ENCODE measurements around the gene NME7.
A peak's percentile ranks its signal among the peaks of the same experiment; 100 is the strongest.

The NME7 gene

GRCh38 chr1:169383449-169383848 is 15.9 kb upstream of the NME7 start:
- TF ChIP-seq CTCF (IDR thresholded peaks at IDR 0.05; ENCODE audit: low read depth, low read length) = no peak
- H3K4me3 ChIP-seq (ENCODE audit: low read depth, low read length) = no peak overlapping the region

- TF ChIP-seq CTCF (IDR thresholded peaks at IDR 0.05; ENCODE audit: low read depth, low read length) = no peak
- H3K4me3 ChIP-seq (ENCODE audit: low read depth, low read length) = no peak overlapping the region
Observed at GRCh38 chr1:169381162-169381561, 13.6 kb upstream of the NME7 start.

- H3K4me3 ChIP-seq (ENCODE audit: low read depth, low read length) = no peak overlapping the region
- TF ChIP-seq CTCF (IDR thresholded peaks at IDR 0.05; ENCODE audit: low read depth, low read length) = no peak
Observed at GRCh38 chr1:169371404-169371803, 3.8 kb upstream of the NME7 start.

GRCh38 chr1:169368406-169368769 is 791 bp upstream of the NME7 start:
- H3K4me3 ChIP-seq (ENCODE audit: low read depth, low read length) = peak overlapping the region; percentile 91
- TF ChIP-seq CTCF (IDR thresholded peaks at IDR 0.05; ENCODE audit: low read depth, low read length) = no peak

- TF ChIP-seq CTCF (IDR thresholded peaks at IDR 0.05; ENCODE audit: low read depth, low read length) = no peak
- peak overlapping the region; percentile 91 for H3K4me3 ChIP-seq (ENCODE audit: low read depth, low read length)
Observed at GRCh38 chr1:169367096-169367685, 406 bp downstream of the NME7 start.

- no peak for TF ChIP-seq CTCF (IDR thresholded peaks at IDR 0.05; ENCODE audit: low read depth, low read length)
- no peak overlapping the region for H3K4me3 ChIP-seq (ENCODE audit: low read depth, low read length)
Observed at GRCh38 chr1:169364948-169365347, 2.6 kb downstream of the NME7 start.

- no peak overlapping the region for H3K4me3 ChIP-seq (ENCODE audit: low read depth, low read length)
Observed at GRCh38 chr1:169363046-169363730, 4.4 kb downstream of the NME7 start.

More at GRCh38 chr1:169363046-169363730, 4.4 kb downstream of the NME7 start:
- no peak for TF ChIP-seq CTCF (IDR thresholded peaks at IDR 0.05; ENCODE audit: low read depth, low read length)
